Body of pancreas (tissue), 4 donors: ENCODE data around the gene FHOD3. TPM values are rescaled to one million over a fixed set of nuclear protein-coding genes. Genes with fewer than 3 reads are reported as not detected.

Experiments used
- ATAC-seq: fragments of 150-250 bp; one replicate; pipeline ENCODE4 v1.9.1; 2016
- DNase-seq, 4 donors: peaks; one replicate each; pipeline ENCODE4 v3.0.0-alpha.2; 2019
- H3K27ac ChIP-seq, 4 donors: fragments of 200-600 bp; sonication (generic); 1 replicate in 3 of 4; 2 replicates in 1 of 4; pipeline versions ENCODE4 v1.5.1 to v1.6.1; 2016 to 2019; ENCODE audit warnings: mild to moderate bottlenecking in 1 of 4, mixed read lengths in 1 of 4, moderate library complexity in 1 of 4
- H3K27me3 ChIP-seq, 2 donors: fragments of 200-600 bp; sonication (generic); one replicate each; pipeline ENCODE4 v1.6.0; 2016; ENCODE audit warnings: mild to moderate bottlenecking in 1 of 2
- H3K36me3 ChIP-seq, 2 donors: fragments of 200-600 bp; sonication (generic); replicated peaks in 1 of 2; 2 replicates each; pipeline ENCODE4 v1.5.1; 2016; ENCODE audit warnings: low read depth in 2 of 2; ENCODE audit not compliant: insufficient read depth in 1 of 2
- H3K4me1 ChIP-seq: fragments of 200-600 bp; sonication (generic); one replicate; pipeline ENCODE4 v1.6.0; 2016
- H3K4me3 ChIP-seq, 2 donors: fragments of 200-600 bp; sonication (generic); 1 replicate in 1 of 2; 2 replicates in 1 of 2; pipeline ENCODE4 v1.5.1; 2016 to 2019
- H3K9me3 ChIP-seq, 3 donors: fragments of 200-600 bp; sonication (generic); 1 replicate in 2 of 3; 2 replicates in 1 of 3; pipeline ENCODE4 v1.5.1; 2016
- CTCF ChIP-seq, 7 experiments: fragments of 450-650 bp in 4 of 7; fragments of 200-600 bp in 3 of 7; sonication (generic) in 3 of 7; IDR thresholded peaks; one replicate each; pipeline ENCODE4 v1.5.1; 2016 to 2019; ENCODE audit warnings: antibody characterized with exemption in 7 of 7
- POLR2A ChIP-seq, 3 donors: fragments of 450-650 bp; IDR thresholded peaks; one replicate each; pipeline ENCODE4 v1.6.1; 2016; ENCODE audit warnings: antibody characterized with exemption in 3 of 3, mild to moderate bottlenecking in 2 of 3
- WGBS, 2 donors: methylation state at CpG; one replicate each; pipeline ENCODE4 v1.1.5; 2017; 5-methylcytosine and 5-hydroxymethylcytosine counted together
- intact Hi-C: fragments of 100-400 bp; cut with DNase I; formaldehyde crosslinking; loops from one replicate; pipeline ENCODE4 v1.15.1; 2023
- total RNA-seq, 2 donors: library from RNA; depleted of rRNA; stranded (reverse); fragments of >200 nt; gene quantifications; one replicate each; pipeline ENCODE4 v1.1.0, GENCODE V29; 2016

FHOD3 gene
- total RNA-seq, 2 donors from 2014 or later, result 0.52 to 2.0 TPM

GRCh38 chr18:36464126-36464651 is 166.7 kb downstream of the FHOD3 start:
- H3K9me3 ChIP-seq, result no peaks in the 10 kb centered on the region
- no peak for ATAC-seq
- DNase-seq, result no peak
- intact Hi-C loops, result no loop called here
- H3K4me3 ChIP-seq, result no peak overlapping the region
- TF ChIP-seq CTCF (IDR thresholded peaks at IDR 0.05), result no peak
- TF ChIP-seq POLR2A (IDR thresholded peaks at IDR 0.05), result no peak
- peak overlapping the region in 1 of 4 donors; percentile 3 for H3K27ac ChIP-seq
- WGBS, 2 donors, result 29 to 32% methylated on average over 5 of the region's 5 CpGs
- peaks cover 44% of the 10 kb centered on the region for H3K4me1 ChIP-seq
- H3K27me3 ChIP-seq, result no peaks in the 10 kb centered on the region
- no peaks in the 10 kb centered on the region for H3K36me3 ChIP-seq

GRCh38 chr18:36465276-36465675 is 167.8 kb downstream of the FHOD3 start:
- intact Hi-C loops, result no loop called here
- DNase-seq, result no peak
- Histone ChIP-seq H3K36me3 (no peaks in the 10 kb centered on the region), H3K4me3 (no peak overlapping the region), H3K27me3 (no peaks in the 10 kb centered on the region), H3K27ac (no peak overlapping the region), H3K4me1 (peaks cover 49% of the 10 kb centered on the region), H3K9me3 (no peaks in the 10 kb centered on the region)
- TF ChIP-seq POLR2A (IDR thresholded peaks at IDR 0.05), result no peak
- TF ChIP-seq CTCF (IDR thresholded peaks at IDR 0.05), result no peak
- ATAC-seq, result no peak
- 92 to 93% methylated on average over 6 of the region's 6 CpGs for WGBS, 2 donors

- no peak overlapping the region for H3K4me3 ChIP-seq
- DNase-seq (no peak), ATAC-seq (no peak)
- peaks cover 49% of the 10 kb centered on the region for H3K4me1 ChIP-seq
- no peaks in the 10 kb centered on the region for H3K9me3 ChIP-seq
- 59 to 66% methylated on average over 3 of the region's 3 CpGs for WGBS, 2 donors
- TF ChIP-seq CTCF (IDR thresholded peaks at IDR 0.05), result no peak
- no peak for TF ChIP-seq POLR2A (IDR thresholded peaks at IDR 0.05)
- intact Hi-C loops, result no loop called here
- no peaks in the 10 kb centered on the region for H3K27me3 ChIP-seq
- no peak overlapping the region for H3K27ac ChIP-seq
- no peaks in the 10 kb centered on the region for H3K36me3 ChIP-seq
Measured at GRCh38 chr18:36465970-36466369, 168.5 kb downstream of the FHOD3 start.

GRCh38 chr18:36467614-36468013 is 170.1 kb downstream of the FHOD3 start:
- no peaks in the 10 kb centered on the region for H3K9me3 ChIP-seq
- DNase-seq, result no peak
- TF ChIP-seq CTCF (IDR thresholded peaks at IDR 0.05) (no peak), POLR2A (IDR thresholded peaks at IDR 0.05) (no peak)
- H3K36me3 ChIP-seq, result no peaks in the 10 kb centered on the region
- H3K4me1 ChIP-seq, result peaks cover 49% of the 10 kb centered on the region
- peak; percentile 14 for ATAC-seq
- WGBS, 2 donors, result 25 to 32% methylated on average over 11 of the region's 11 CpGs
- no peak overlapping the region for H3K4me3 ChIP-seq
- no peaks in the 10 kb centered on the region for H3K27me3 ChIP-seq
- intact Hi-C loops, result no loop called here
- peak overlapping the region in 3 of 4 donors; percentile 30 to 62 (median 59) for H3K27ac ChIP-seq

- DNase-seq (peak; percentile 22 to 79 (median 68)), ATAC-seq (peak; percentile 79)
- 33 to 35% methylated on average over 9 of the region's 9 CpGs for WGBS, 2 donors
- H3K4me3 ChIP-seq, result no peak overlapping the region
- peaks cover 49% of the 10 kb centered on the region for H3K4me1 ChIP-seq
- H3K27me3 ChIP-seq, result no peaks in the 10 kb centered on the region
- intact Hi-C loops, result no loop called here
- no peaks in the 10 kb centered on the region for H3K36me3 ChIP-seq
- TF ChIP-seq POLR2A (IDR thresholded peaks at IDR 0.05), result no peak
- TF ChIP-seq CTCF (IDR thresholded peaks at IDR 0.05), result no peak
- peak overlapping the region in 3 of 4 donors; percentile 30 to 62 (median 59) for H3K27ac ChIP-seq
- H3K9me3 ChIP-seq, result no peaks in the 10 kb centered on the region
Measured at GRCh38 chr18:36468161-36468560, 170.6 kb downstream of the FHOD3 start.
